ENCODE results near the gene OR6C3. TPM values are rescaled to one million over a fixed set of nuclear protein-coding genes. Genes with fewer than 3 reads are reported as not detected.

Gene OR6C3
- total RNA-seq (not detected), polyA plus RNA-seq (ENCODE audit: insufficient read depth, low read depth, low replicate concordance) (not detected)
- long read RNA-seq, donor 1 = 0 reads
- long read RNA-seq, donor 2 = 0 reads
- long read RNA-seq, donor 3 = 0 reads
- long read RNA-seq, donor 4 = 0 reads
- long read RNA-seq, donor 5 = 0 reads
- long read RNA-seq, donor 6 = 0 reads
- long read RNA-seq, donor 7 = 0 reads
- long read RNA-seq, donor 8 = 0 reads
- long read RNA-seq, donor 9 = 0 reads
- long read RNA-seq, donor 10 = 0 reads

GRCh38 chr12:55330446-55330845 lies at the start of gene OR6C3:
OR6C3 (plus strand) TSS chr12:55330746; CDS start chr12:55331701, 955 bp downstream.
- no peak for FAIRE-seq
- H3K9ac ChIP-seq (ENCODE audit: low read length in 3 of 3) = no peak within 1 kb of the TSS
- no peak for TF ChIP-seq CTCF (IDR thresholded peaks at IDR 0.05; ENCODE audit: borderline replicate concordance, extremely low read depth, insufficient read depth)

GRCh38 chr12:55280991-55281390 lies 49.6 kb upstream of the OR6C3 start:
- no peaks in the 10 kb centered on the region for H3K4me1 ChIP-seq (ENCODE audit: control insufficient read depth in 2 of 3, insufficient read depth in 2 of 3, low read depth in 1 of 3, low read length in 3 of 3)

More at GRCh38 chr12:55330446-55330845, at the start of gene OR6C3:
- H3K27ac ChIP-seq (ENCODE audit: low read depth in 2 of 2, low read length in 2 of 2) = no peak within 1 kb of the TSS
- intact Hi-C loops (cut with DNase I) = no loop called here
- no peaks in the 10 kb centered on the region for H3K36me3 ChIP-seq (ENCODE audit: control insufficient read depth in 2 of 3, insufficient read depth in 3 of 3, low read length in 3 of 3)
- no peaks in the 10 kb centered on the region for H3K4me1 ChIP-seq (ENCODE audit: control insufficient read depth in 2 of 3, insufficient read depth in 2 of 3, low read depth in 1 of 3, low read length in 3 of 3)
- DNase-seq = no peak
- H3K4me3 ChIP-seq (ENCODE audit: low read length in 3 of 3) = no peak within 1 kb of the TSS
- no peaks in the 10 kb centered on the region for H3K9me3 ChIP-seq (ENCODE audit: control insufficient read depth in 2 of 3, insufficient read depth in 1 of 3, low read length in 3 of 3)
- H3K27me3 ChIP-seq (ENCODE audit: control insufficient read depth, insufficient read depth, low read length) = no peaks in the 10 kb centered on the region

GRCh38 chr12:55289999-55290398 lies 40.5 kb upstream of the OR6C3 start:
- no peak overlapping the region for H3K9ac ChIP-seq (ENCODE audit: low read length in 3 of 3)
- TF ChIP-seq CTCF (IDR thresholded peaks at IDR 0.05; ENCODE audit: borderline replicate concordance, extremely low read depth, insufficient read depth) = no peak
- H3K27me3 ChIP-seq (ENCODE audit: control insufficient read depth, insufficient read depth, low read length) = no peaks in the 10 kb centered on the region
- H3K4me3 ChIP-seq (ENCODE audit: low read length in 3 of 3) = no peak overlapping the region
- H3K9me3 ChIP-seq (ENCODE audit: control insufficient read depth in 2 of 3, insufficient read depth in 1 of 3, low read length in 3 of 3) = no peaks in the 10 kb centered on the region
- intact Hi-C loops (cut with DNase I) = no loop called here
- DNase-seq (no peak), FAIRE-seq (no peak)
- no peaks in the 10 kb centered on the region for H3K4me1 ChIP-seq (ENCODE audit: control insufficient read depth in 2 of 3, insufficient read depth in 2 of 3, low read depth in 1 of 3, low read length in 3 of 3)
- no peak overlapping the region for H3K27ac ChIP-seq (ENCODE audit: low read depth in 2 of 2, low read length in 2 of 2)
- no peaks in the 10 kb centered on the region for H3K36me3 ChIP-seq (ENCODE audit: control insufficient read depth in 2 of 3, insufficient read depth in 3 of 3, low read length in 3 of 3)

More at GRCh38 chr12:55280991-55281390, 49.6 kb upstream of the OR6C3 start:
- Histone ChIP-seq H3K9ac (ENCODE audit: low read length in 3 of 3) (no peak overlapping the region), H3K27ac (ENCODE audit: low read depth in 2 of 2, low read length in 2 of 2) (no peak overlapping the region), H3K4me3 (ENCODE audit: low read length in 3 of 3) (no peak overlapping the region), H3K9me3 (ENCODE audit: control insufficient read depth in 2 of 3, insufficient read depth in 1 of 3, low read length in 3 of 3) (no peaks in the 10 kb centered on the region), H3K27me3 (ENCODE audit: control insufficient read depth, insufficient read depth, low read length) (no peaks in the 10 kb centered on the region), H3K36me3 (ENCODE audit: control insufficient read depth in 2 of 3, insufficient read depth in 3 of 3, low read length in 3 of 3) (no peaks in the 10 kb centered on the region)
- intact Hi-C loops (cut with DNase I) = no loop called here
- no peak for FAIRE-seq
- no peak for TF ChIP-seq CTCF (IDR thresholded peaks at IDR 0.05; ENCODE audit: borderline replicate concordance, extremely low read depth, insufficient read depth)
- no peak for DNase-seq

Measured in kidney (tissue), 22 donors.